Esophagus squamous epithelium (tissue), 5 donors: Measurements from ENCODE around the gene PODXL. TPM values are rescaled to one million over a fixed set of nuclear protein-coding genes. Genes with fewer than 3 reads are reported as not detected.

ENCODE experiments used
- DNase-seq: peaks from one replicate; lab custom pipeline; 2025; lab: John Stamatoyannopoulos, UW
- H3K27ac ChIP-seq, 4 donors: fragments of 200-600 bp; sonication (generic); one replicate each; pipeline ENCODE4 v1.5.1; 2016 to 2019; ENCODE audit warnings: mild to moderate bottlenecking in 1 of 4
- H3K27me3 ChIP-seq, 4 donors: fragments of 200-600 bp; sonication (generic); 1 replicate in 3 of 4; 2 replicates in 1 of 4; pipeline versions ENCODE4 v1.5.1 to v1.6.0; 2017 to 2021; ENCODE audit warnings: antibody characterized with exemption in 1 of 4
- H3K36me3 ChIP-seq, 3 donors: fragments of 200-600 bp; sonication (generic); one replicate each; pipeline ENCODE4 v1.5.1; 2016 to 2019
- H3K4me1 ChIP-seq, 3 donors: fragments of 200-600 bp; sonication (generic); one replicate each; pipeline ENCODE4 v1.5.1; 2017 to 2019
- H3K4me3 ChIP-seq, 4 donors: fragments of 200-600 bp; sonication (generic); 1 replicate in 3 of 4; 2 replicates in 1 of 4; pipeline ENCODE4 v1.5.1; 2016 to 2019; ENCODE audit warnings: mild to moderate bottlenecking in 2 of 4, moderate library complexity in 1 of 4
- H3K9me3 ChIP-seq, 3 donors: fragments of 200-600 bp; sonication (generic); one replicate each; pipeline ENCODE4 v1.5.1; 2016 to 2019
- POLR2A ChIP-seq, 4 donors: fragments of 450-650 bp; IDR thresholded peaks; one replicate each; pipeline ENCODE4 v1.6.1; 2017; ENCODE audit warnings: antibody characterized with exemption in 4 of 4, mild to moderate bottlenecking in 4 of 4, moderate library complexity in 3 of 4
- WGBS, 2 donors: methylation state at CpG; one replicate each; pipeline ENCODE4 v1.1.5; 2018; 5-methylcytosine and 5-hydroxymethylcytosine counted together
- intact Hi-C: fragments of 100-400 bp; cut with DNase I; formaldehyde crosslinking; loops from one replicate; pipeline ENCODE4 v1.15.0; 2022
- total RNA-seq, 4 donors: library from RNA; depleted of rRNA; stranded (reverse); fragments of >200 nt; gene quantifications; one replicate each; pipeline ENCODE4 v1.1.0, GENCODE V29; 2016
- TF ChIP-seq, protein P1 (sequence below), 6 experiments: fragments of 450-650 bp in 4 of 6; fragments of 200-600 bp in 2 of 6; sonication (generic) in 2 of 6; IDR thresholded peaks; one replicate each; pipeline ENCODE4 v1.5.1; 2016 to 2019; ENCODE audit warnings: antibody characterized with exemption in 6 of 6, mild to moderate bottlenecking in 4 of 6, moderate library complexity in 4 of 6
- donor health status: DM: yes; HTN: yes; CAD: no.

PODXL gene
- total RNA-seq, 4 donors from 2014 or later, result 5.0 to 22.3 (median 7.6) TPM

DNA sequence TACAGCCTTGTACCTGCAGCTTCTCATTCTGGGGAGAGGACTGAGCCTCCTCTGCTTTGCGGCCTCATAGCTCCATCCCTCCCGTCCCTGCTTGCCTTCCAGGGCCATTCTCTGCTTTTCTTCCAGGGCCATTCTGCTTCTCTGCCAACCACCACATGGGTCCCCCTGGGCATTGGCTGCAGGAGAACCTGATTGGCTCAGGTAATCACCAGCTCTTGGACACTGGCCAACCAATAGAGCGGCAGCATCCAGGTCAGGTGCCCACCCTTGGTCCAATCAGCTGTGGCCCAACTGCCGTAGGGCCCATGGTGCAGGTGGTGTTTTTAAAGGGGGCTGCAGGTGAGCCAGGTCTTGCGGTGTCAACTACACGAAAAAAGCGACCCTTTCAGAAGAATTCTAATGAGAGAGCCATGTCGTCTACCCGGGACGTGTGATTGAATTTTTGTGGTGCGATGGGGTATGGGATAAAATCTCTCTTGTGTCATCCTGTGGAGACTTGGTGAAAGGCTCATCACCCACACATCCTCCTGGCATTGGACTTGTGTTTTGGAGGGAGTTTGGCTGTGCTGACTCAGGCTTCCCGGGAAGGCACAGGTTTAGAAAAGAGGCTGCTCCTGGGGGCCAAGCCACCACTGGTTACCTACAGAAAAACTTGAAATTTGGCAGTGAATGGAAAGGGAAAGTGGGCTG, 46.0 kb upstream of the PODXL start:
- H3K27me3 ChIP-seq, result peaks cover 0 to 33% (median 0%) of the 10 kb centered on the region in 4 donors
- DNase-seq, result no peak
- no peaks in the 10 kb centered on the region for H3K9me3 ChIP-seq
- H3K4me1 ChIP-seq, result no peaks in the 10 kb centered on the region
- H3K4me3 ChIP-seq, result no peak overlapping the region
- intact Hi-C loops, result no loop called here
- WGBS, 2 donors, result 76 to 83% methylated on average over 10 to 11 of the region's 12 CpGs
- TF ChIP-seq POLR2A (IDR thresholded peaks at IDR 0.05), result no peak
- TF ChIP-seq, protein P1, sequence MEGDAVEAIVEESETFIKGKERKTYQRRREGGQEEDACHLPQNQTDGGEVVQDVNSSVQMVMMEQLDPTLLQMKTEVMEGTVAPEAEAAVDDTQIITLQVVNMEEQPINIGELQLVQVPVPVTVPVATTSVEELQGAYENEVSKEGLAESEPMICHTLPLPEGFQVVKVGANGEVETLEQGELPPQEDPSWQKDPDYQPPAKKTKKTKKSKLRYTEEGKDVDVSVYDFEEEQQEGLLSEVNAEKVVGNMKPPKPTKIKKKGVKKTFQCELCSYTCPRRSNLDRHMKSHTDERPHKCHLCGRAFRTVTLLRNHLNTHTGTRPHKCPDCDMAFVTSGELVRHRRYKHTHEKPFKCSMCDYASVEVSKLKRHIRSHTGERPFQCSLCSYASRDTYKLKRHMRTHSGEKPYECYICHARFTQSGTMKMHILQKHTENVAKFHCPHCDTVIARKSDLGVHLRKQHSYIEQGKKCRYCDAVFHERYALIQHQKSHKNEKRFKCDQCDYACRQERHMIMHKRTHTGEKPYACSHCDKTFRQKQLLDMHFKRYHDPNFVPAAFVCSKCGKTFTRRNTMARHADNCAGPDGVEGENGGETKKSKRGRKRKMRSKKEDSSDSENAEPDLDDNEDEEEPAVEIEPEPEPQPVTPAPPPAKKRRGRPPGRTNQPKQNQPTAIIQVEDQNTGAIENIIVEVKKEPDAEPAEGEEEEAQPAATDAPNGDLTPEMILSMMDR (IDR thresholded peaks at IDR 0.05), result no peak
- no peak overlapping the region for H3K27ac ChIP-seq
- H3K36me3 ChIP-seq, result no peaks in the 10 kb centered on the region

DNA sequence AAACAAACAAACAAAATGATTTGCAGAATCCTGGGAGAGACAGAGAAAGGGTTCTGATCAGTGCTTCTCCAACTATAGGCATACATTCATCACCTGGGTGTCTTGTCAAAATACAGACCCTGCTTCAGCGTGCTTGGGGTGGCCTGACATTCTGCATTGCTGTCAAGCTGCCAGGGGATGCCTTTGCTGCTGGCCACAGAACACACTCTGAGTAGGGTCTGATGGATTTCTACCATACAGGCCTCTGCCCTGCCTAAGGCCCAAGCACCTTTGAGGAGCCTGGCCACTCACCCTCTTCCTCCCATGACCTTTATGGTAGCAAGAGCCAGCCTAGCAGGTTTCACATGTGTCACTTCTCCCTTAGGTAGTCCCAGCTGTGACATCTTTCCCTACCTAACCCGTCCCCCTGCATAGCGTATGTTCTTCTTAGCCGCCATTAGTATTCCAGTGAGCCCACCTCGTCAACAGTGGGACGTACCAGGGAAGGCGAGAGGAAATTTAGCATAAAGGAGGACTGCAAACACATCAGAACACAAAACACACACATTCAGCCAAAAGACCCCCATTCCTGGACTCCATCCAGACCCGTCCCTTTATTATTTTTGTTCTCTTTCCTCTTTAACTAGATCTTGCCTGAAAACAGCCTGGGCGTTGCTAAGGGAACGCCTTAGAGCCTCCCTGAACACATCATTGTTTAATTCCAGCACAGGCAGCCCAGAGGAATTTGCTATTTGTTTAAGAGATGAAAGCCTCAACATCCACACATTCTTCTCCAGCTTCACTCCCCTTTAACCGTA, 43.9 kb upstream of the PODXL start:
- no peak for TF ChIP-seq POLR2A (IDR thresholded peaks at IDR 0.05)
- TF ChIP-seq, protein P1 (IDR thresholded peaks at IDR 0.05), result no peak
- no peaks in the 10 kb centered on the region for H3K9me3 ChIP-seq
- H3K4me3 ChIP-seq, result no peak overlapping the region
- peaks cover 0 to 22% (median 0%) of the 10 kb centered on the region in 4 donors for H3K27me3 ChIP-seq
- H3K27ac ChIP-seq, result no peak overlapping the region
- no peaks in the 10 kb centered on the region for H3K4me1 ChIP-seq
- DNase-seq, result no peak
- intact Hi-C loops, result no loop called here
- WGBS, 2 donors, result 71 to 81% methylated on average over 9 to 10 of the region's 11 CpGs
- H3K36me3 ChIP-seq, result no peaks in the 10 kb centered on the region

DNA sequence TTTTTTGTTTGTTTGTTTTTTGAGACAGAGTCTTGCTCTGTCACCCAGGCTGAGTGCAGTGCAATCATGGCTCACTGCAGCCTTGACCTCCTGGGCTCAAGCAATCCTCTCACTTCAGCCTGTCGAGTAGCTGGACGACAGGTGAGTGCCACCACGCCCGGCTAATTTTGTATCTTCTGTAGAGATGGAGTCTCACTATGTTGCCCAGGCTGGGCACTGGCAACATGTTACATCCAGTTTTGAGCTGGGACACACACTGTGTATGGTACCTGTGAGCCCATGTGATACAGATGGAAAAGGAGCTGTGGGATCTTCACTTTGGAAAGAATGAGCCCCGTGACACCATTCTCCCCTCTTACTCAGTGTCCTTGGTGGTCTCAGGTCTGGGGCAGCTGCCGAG, 40.4 kb upstream of the PODXL start:
- DNase-seq, result no peak
- intact Hi-C loops, result no loop called here
- Histone ChIP-seq H3K36me3 (no peaks in the 10 kb centered on the region), H3K4me1 (no peaks in the 10 kb centered on the region), H3K27me3 (peaks cover 0 to 1% (median 0%) of the 10 kb centered on the region in 4 donors), H3K9me3 (no peaks in the 10 kb centered on the region), H3K4me3 (no peak overlapping the region), H3K27ac (no peak overlapping the region)
- TF ChIP-seq, protein P1 (IDR thresholded peaks at IDR 0.05), result no peak
- TF ChIP-seq POLR2A (IDR thresholded peaks at IDR 0.05), result no peak
- WGBS, 2 donors, result 84 to 85% methylated on average over 4 to 5 of the region's 6 CpGs

DNA sequence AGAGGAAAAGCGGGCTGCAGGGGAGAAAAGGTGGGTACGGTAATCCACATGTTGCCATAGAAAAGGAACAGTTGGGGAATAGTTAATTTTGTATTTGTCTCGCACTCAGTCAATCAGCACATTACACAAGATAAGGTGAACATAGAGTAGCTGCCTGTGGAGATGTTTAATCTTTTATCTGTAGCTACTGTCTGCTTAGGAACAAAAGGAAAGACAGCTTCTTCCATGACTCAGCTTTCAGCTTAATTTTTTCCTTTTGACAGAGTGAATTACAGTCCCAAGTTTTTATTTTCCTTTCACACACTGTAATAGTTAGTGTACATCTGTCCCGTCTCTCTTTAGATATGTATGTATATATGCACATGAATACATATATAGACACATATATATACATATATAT, 39.3 kb upstream of the PODXL start:
- WGBS, 2 donors, result 79 to 86% methylated on average over 4 of the region's 4 CpGs
- H3K4me3 ChIP-seq, result no peak overlapping the region
- TF ChIP-seq, protein P1 (IDR thresholded peaks at IDR 0.05), result no peak
- no peak for TF ChIP-seq POLR2A (IDR thresholded peaks at IDR 0.05)
- no peaks in the 10 kb centered on the region for H3K4me1 ChIP-seq
- H3K36me3 ChIP-seq, result no peaks in the 10 kb centered on the region
- intact Hi-C loops, result no loop called here
- H3K27me3 ChIP-seq, result no peaks in the 10 kb centered on the region
- H3K27ac ChIP-seq, result no peak overlapping the region
- no peaks in the 10 kb centered on the region for H3K9me3 ChIP-seq
- DNase-seq, result no peak

DNA sequence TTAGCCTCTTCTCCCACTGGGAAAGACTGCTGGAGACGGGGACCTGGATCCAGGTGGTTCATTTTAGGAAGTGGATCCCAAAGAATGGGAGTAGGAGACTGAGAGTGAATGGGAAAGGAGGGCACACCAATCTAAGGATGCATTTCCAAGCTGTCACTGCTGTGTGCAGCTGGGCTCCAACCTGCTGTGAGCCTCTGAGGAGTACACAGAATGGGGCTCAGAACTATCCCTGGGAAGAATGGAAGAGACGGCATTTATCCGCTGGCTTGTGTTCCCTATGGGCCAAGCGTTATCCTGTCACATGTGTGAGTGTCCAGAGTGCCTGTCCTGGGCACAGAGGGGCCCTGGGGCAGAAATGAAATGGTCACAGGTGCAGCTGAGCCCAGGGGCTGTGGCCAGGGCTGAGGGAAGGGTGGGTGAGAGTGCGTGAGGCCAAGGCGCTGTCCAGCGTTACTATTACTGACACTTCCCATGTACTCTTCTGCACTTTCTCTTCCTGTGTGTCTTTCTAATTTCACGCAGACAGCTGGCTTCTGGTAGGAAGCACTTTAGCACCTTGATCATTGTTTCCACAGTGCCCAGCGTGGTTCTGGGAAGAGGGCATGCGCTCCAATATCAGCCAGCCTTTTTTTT, 35.4 kb upstream of the PODXL start:
- intact Hi-C loops, result no loop called here
- Histone ChIP-seq H3K27me3 (no peaks in the 10 kb centered on the region), H3K4me1 (no peaks in the 10 kb centered on the region), H3K36me3 (no peaks in the 10 kb centered on the region), H3K9me3 (no peaks in the 10 kb centered on the region), H3K27ac (no peak overlapping the region), H3K4me3 (no peak overlapping the region)
- no peak for TF ChIP-seq POLR2A (IDR thresholded peaks at IDR 0.05)
- TF ChIP-seq, protein P1 (IDR thresholded peaks at IDR 0.05), result no peak
- 69 to 72% methylated on average over 10 of the region's 10 CpGs for WGBS, 2 donors
- no peak for DNase-seq
